ENCODE measurements around the gene ADARB2. TPM values are rescaled to one million over a fixed set of nuclear protein-coding genes. Genes with fewer than 3 reads are reported as not detected.
"Not testable (repeated sequence)": the region's sequence is repeated elsewhere in the genome, so short reads cannot be mapped to it uniquely, and the experiment has no call there.

Gene ADARB2
- polyA plus RNA-seq, 1 donor = 0.16 TPM

DNA sequence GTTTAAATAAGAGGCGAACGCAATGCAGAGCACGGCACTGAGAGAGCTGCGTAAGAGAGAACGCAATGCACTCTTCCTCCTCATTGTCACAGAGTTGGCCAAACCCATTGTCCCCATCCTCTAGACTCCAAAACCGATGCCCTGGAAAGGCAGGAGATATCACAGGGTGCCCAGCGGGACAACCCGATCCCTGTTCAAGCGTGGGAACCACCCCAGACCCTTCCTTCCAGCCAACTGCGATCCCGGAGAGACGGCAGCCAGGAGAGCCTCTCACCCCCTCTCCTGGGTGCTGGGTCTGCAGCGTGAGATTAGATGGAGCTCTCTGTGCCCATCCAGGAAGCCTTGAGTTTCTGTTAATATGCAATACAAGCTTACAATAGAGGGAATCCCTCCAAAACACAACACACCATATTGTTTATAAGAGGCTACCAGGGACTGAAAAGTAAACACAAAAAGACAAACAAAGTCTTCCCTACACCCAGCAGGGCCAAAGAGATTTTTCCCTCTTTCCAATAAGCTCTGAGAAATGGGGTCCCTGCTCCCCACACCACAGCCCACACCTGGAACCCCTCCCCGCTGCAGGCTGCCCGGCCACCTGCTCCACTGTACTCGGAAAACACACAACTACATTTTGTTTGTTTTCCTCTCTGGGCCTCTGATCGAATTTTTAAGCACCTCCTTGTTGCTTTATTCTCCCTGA, 187.6 kb downstream of the ADARB2 start:
- DNase-seq (ENCODE audit: low read depth) = no peak

DNA sequence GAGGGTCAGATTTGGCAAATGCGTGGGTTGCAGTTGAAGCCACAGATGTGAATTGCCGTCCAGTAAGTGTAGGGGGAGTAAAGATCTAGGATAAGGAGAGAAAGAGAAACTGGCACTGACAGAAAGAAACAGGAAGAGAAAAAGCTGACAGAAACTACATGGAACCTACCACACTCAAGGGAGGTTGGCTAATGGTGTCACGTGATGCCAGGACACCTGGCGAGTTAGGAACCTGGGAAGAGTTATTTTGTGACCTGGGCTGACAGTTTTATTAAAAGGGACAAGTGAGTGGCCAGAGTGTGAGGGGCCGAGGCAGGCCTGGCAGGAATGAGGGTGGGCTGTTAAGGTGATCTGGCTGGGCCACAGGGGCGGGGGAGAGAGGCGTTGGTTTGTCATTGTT, 188.7 kb downstream of the ADARB2 start:
- no peak for DNase-seq (ENCODE audit: low read depth)

DNA sequence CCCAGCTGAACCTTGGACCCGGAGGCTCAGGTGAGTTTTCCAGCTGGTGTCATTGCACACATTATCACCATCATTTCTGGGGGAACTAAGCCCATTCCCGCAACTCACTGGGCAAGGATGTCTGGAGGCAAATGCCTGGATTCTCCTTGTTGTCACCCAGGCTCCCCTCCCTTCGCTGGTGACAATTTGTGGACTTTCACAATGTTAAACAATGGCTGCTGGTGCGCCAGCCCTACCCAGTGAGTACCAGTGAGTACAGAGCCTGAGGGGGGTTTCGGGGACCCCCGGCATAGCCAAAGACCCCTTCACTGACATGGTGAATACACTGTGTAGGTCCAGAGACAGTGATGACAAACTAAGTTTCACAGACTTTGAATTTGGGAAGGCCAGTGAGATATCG, 189.2 kb downstream of the ADARB2 start:
- no peak for DNase-seq (ENCODE audit: low read depth)

- no peak for DNase-seq (ENCODE audit: low read depth)
These were observed 190.8 kb downstream of the ADARB2 start for GRCh38 chr10:1546431-1547110.

GRCh38 chr10:1545524-1545923, 191.8 kb downstream of the ADARB2 start:
- DNase-seq (ENCODE audit: low read depth) = no peak

DNA sequence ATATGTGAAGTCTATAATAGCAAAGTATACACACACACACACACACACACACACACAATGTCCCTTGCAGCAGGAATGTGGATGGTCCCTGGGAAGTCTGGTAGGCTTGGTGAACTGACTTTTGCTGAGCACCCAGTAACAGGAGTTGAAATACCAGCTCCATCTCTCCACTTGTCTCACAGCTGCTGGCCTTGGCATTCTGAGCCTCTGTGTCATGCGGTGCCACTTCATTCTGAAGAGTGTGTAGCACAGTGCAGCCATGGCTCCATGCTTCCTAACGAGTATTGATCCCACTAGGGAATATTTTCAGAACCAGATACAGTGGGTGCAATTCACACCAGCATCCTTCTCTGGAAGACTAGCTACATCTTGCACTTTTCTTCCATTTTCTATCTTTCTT, 192.4 kb downstream of the ADARB2 start:
- DNase-seq (ENCODE audit: low read depth) = no peak

GRCh38 chr10:1544209-1544673, 193.1 kb downstream of the ADARB2 start:
- DNase-seq (ENCODE audit: low read depth) = no peak

GRCh38 chr10:1543596-1543995, 193.7 kb downstream of the ADARB2 start:
- no peak for DNase-seq (ENCODE audit: low read depth)

DNA sequence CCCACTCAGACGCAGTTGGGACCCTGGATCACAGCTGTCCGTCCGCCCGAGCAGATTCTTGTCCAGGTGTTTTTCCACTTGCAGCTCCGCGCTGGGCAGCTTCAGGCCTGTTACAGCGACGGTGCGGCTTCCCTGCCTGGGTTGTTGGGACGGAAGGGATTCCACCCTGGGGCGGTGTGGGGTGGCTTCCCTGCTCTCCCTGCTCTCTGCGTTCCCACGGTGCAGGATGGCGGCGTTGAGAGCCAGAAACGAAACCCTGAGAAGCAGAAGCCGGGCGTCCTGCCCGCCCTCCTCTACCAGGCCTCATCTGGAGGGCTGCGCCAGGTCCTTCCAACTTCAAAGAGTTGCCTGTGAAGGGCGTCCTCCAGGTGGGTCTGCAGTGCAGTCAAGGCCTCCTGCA, 194.4 kb downstream of the ADARB2 start:
- no peak for DNase-seq (ENCODE audit: low read depth)

DNA sequence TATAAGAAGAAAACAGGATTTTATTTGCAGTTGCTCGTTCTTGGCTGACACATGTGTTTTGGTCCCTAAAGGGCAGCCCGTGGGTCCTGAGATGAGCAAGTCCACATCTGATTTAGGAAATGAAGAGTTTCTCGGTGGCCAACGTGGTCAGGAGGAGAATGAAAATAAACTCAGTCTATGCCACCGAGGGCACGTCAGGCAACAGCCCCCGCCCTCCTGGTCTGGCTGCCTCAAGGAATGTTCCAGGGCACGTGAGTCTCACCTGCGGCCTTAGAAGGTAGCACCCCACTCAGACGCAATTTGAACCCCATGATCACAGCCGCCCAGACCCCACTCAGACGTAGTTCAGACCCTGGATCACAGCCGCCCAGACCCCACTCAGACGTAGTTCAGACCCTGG, 197.2 kb downstream of the ADARB2 start:
- DNase-seq (ENCODE audit: low read depth) = no peak

- no peak for DNase-seq (ENCODE audit: low read depth)
These were observed 198.1 kb downstream of the ADARB2 start for GRCh38 chr10:1539216-1539615.

GRCh38 chr10:1538531-1539061, 198.7 kb downstream of the ADARB2 start:
- DNase-seq (ENCODE audit: low read depth) = no peak

GRCh38 chr10:1538121-1538520, 199.2 kb downstream of the ADARB2 start:
- DNase-seq (ENCODE audit: low read depth) = no peak

- not testable (repeated sequence) for DNase-seq (ENCODE audit: low read depth)
These were observed 199.9 kb downstream of the ADARB2 start for GRCh38 chr10:1537449-1537848.

DNA sequence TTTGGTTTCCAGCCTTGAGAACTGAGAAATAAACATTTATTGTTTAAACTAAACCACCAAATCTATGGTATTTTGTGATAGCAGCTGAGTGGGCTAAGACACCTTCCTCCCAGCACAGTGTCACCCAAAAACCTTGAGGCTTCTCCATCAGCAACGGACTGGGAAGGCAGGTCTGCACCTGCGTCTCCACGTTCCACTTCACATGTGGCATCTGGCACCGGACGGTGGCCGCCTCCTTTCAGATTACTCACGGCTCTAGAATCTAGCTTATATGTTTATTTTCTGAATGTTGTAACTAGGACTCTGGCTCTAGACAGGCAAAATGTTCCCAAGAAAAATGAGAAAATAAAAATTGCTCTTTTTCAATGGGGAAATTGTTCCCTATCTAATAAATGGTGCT, 201.0 kb downstream of the ADARB2 start:
- DNase-seq (ENCODE audit: low read depth) = no peak

DNA sequence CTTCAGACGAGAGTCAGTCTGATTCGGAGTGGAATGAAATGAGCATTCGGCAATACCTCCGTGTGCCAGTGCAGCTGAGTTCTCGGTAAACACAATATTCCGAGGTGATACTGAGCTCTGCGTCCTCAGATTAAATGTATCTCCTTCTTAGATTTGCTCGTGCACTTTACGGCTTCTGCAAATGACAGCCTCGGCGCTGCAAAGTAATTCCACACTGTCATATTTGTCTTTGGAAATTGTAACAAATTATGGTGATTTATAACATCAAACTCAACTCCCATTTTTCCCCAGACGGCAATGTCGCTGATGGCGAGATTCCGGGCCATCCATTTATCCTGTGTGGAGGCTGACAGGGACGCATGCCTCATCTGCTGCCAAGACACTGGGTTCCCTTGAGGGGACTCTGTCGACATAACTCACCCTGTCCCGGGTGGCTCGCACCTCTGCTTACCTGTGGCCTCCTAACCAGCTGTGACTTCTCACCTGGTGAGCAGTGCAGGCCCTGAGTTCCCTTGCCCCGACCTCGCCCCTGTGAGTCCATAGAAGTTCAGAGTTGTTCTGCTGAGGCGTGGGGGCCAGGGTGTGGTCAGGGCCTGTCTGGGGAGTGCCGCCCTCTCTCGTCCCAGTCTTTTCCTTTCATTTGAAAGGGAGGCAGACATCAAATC, 201.9 kb downstream of the ADARB2 start:
- no peak for DNase-seq (ENCODE audit: low read depth)

DNA sequence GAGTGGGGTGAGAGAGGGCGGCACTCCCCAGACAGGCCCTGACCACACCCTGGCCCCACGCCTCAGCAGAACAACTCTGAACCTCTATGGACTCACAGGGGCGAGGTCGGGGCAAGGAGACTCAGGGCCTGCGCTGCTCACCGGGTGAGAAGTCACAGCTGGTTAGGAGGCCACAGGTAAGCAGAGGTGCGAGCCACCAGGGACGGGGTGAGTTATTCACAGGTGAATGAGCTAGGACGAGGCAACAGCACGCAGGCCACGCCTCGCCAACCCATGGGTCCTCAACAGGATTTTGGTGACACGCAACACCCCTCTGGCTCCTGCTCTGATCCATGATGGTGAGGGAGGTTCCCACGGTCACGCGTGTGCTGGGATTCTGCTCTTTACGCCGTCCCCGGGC, 202.5 kb downstream of the ADARB2 start:
- DNase-seq (ENCODE audit: low read depth) = no peak

GRCh38 chr10:1532636-1533035, 204.7 kb downstream of the ADARB2 start:
- no peak for DNase-seq (ENCODE audit: low read depth)

GRCh38 chr10:1531883-1532597, 205.3 kb downstream of the ADARB2 start:
- DNase-seq (ENCODE audit: low read depth) = no peak

DNA sequence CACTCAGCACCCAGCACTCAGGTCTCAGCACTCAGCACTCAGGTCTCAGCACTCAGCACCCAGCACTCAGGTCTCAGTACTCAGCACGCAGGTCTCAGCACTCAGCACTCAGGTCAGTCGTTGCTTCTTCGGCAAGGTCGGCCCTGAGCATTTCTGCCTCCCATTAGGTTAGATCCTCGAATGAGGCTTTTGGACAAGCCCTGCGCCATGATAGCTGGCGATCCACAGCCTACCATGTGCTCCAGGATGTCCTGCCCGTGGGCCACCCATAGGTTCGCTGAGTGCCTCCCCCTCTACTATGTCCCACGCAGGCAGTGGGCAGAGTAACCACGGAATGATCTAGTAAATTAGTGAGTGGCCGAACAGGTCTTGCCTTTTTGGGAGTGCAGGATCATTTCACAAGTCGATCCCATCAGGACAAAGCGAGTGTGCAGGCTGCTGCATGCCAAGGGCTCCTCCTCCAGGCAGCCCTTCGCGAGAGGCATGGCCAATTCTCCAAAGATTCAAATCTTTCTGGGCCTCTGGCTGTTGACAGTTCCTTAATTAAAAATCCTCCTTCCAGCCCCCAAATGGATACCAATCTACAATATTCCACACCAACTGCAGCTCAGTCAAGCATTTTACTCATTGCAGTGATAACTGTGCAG, 206.3 kb downstream of the ADARB2 start:
- no peak for DNase-seq (ENCODE audit: low read depth)

DNA sequence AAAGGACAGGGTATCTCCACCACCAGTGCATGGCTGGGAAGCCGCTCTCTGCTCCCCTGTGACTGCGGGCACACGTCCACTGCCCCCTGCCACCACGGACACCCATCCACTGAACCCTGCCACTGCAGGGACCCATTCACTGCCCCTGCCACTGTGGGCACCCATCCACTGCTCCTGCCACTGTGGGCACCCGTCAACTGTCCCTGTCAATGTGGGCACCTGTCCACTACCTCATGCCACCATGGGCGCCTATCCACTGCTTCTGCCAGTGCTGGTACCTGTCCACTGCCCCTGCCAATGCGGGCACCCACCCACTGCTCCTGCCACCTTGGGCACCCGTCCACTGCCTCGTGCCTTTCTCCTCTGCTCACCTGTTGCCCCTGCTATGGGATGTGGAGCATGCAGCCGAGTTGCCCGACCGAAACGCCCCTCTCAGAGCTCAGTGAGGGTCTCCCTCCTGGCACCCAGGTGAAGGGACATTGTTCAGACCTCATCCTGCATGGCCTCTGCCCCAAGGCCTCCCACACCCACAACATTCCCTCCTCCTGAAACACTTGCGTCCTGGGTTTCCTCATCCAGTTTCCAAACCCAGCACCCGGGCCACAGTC, 207.4 kb downstream of the ADARB2 start:
- no peak for DNase-seq (ENCODE audit: low read depth)
